HG03039 (cell line): ENCODE data around the gene DLGAP3.

Experiments
- ATAC-seq: cut with Tn5 transposase; IDR thresholded peaks from one replicate; pipeline ENCODE4 v1.9.1; 2021; ENCODE audit warnings: mild to moderate bottlenecking, moderate library complexity; ENCODE audit not compliant: unreplicated experiment

DLGAP3 gene

GRCh38 chr1:34904236-34905097, 25.0 kb downstream of the DLGAP3 start:
- no peak for ATAC-seq

GRCh38 chr1:34901919-34902318, 27.5 kb downstream of the DLGAP3 start:
- no peak for ATAC-seq

- no peak for ATAC-seq
Measured at GRCh38 chr1:34900775-34901502, 28.5 kb downstream of the DLGAP3 start.

- no peak for ATAC-seq
Measured at GRCh38 chr1:34899906-34900305, 29.5 kb downstream of the DLGAP3 start.

- ATAC-seq: no peak
Measured at GRCh38 chr1:34899471-34899870, 30.0 kb downstream of the DLGAP3 start.

- no peak for ATAC-seq
Measured at GRCh38 chr1:34898330-34898761, 31.1 kb downstream of the DLGAP3 start.

- no peak for ATAC-seq
Measured at GRCh38 chr1:34896612-34897011, 32.8 kb downstream of the DLGAP3 start.

GRCh38 chr1:34889705-34890104, 39.7 kb downstream of the DLGAP3 start:
- ATAC-seq: no peak

- ATAC-seq: no peak
Measured at GRCh38 chr1:34887593-34887992, 41.9 kb downstream of the DLGAP3 start.

GRCh38 chr1:34885405-34886247, 43.8 kb downstream of the DLGAP3 start:
- no peak for ATAC-seq

- no peak for ATAC-seq
Measured at GRCh38 chr1:34884961-34885360, 44.5 kb downstream of the DLGAP3 start.

- no peak for ATAC-seq
Measured at GRCh38 chr1:34884536-34884935, 44.9 kb downstream of the DLGAP3 start.

GRCh38 chr1:34879230-34879629, 50.2 kb downstream of the DLGAP3 start:
- no peak for ATAC-seq

GRCh38 chr1:34876406-34876805, 53.0 kb downstream of the DLGAP3 start:
- no peak for ATAC-seq

GRCh38 chr1:34874296-34874952, 55.0 kb downstream of the DLGAP3 start:
- ATAC-seq: no peak

- no peak for ATAC-seq
Measured at GRCh38 chr1:34872133-34872503, 57.3 kb downstream of the DLGAP3 start.

GRCh38 chr1:34871443-34872132, 57.9 kb downstream of the DLGAP3 start:
- ATAC-seq: no peak

GRCh38 chr1:34870395-34870794, 59.1 kb downstream of the DLGAP3 start:
- ATAC-seq: no peak

- no peak for ATAC-seq
Measured at GRCh38 chr1:34869760-34870159, 59.7 kb downstream of the DLGAP3 start.
